ENCODE data around the gene TRPC4AP.

GRCh38 chr20:35039846-35040489 is 52.6 kb downstream of the TRPC4AP start:
- TF ChIP-seq CTCF (IDR thresholded peaks at IDR 0.05) = no peak
- no peak for TF ChIP-seq POLR2A (IDR thresholded peaks at IDR 0.05)
